K562 (cell line): ENCODE data around the gene GJC2. TPM values are rescaled to one million over a fixed set of nuclear protein-coding genes. Genes with fewer than 3 reads are reported as not detected.

Experiments
- ASH1L ChIP-seq: fragments of 450-650 bp; IDR thresholded peaks from 2 replicates; pipeline ENCODE4 v1.6.1; 2018; ENCODE audit warnings: borderline replicate concordance, mild to moderate bottlenecking, low read depth; ENCODE audit not compliant: partially characterized antibody
- NELFE ChIP-seq: IDR thresholded peaks from 2 replicates; pipeline ENCODE4 v1.6.1; 2011; ENCODE audit warnings: mild to moderate bottlenecking; ENCODE audit not compliant: insufficient read depth, insufficient read length
- NR2C1 ChIP-seq, 2 experiments: fragments of 450-650 bp; IDR thresholded peaks; 2 replicates each; pipeline ENCODE4 v1.6.1; 2017; ENCODE audit warnings: mild to moderate bottlenecking in 2 of 2, antibody characterized with exemption in 1 of 2, inconsistent platforms in 1 of 2, missing compliant biosample characterization in 1 of 2, missing genetic modification characterization in 1 of 2
- PHF20 ChIP-seq: fragments of 450-650 bp; IDR thresholded peaks from 2 replicates; pipeline ENCODE4 v1.6.1; 2018; ENCODE audit not compliant: partially characterized antibody
- RBM34 ChIP-seq: fragments of 200-400 bp; formaldehyde crosslinking; IDR thresholded peaks from 2 replicates; pipeline ENCODE4 v1.6.1; 2018; ENCODE audit warnings: low read length, borderline replicate concordance; ENCODE audit not compliant: insufficient read depth
- SNIP1 ChIP-seq: fragments of 450-650 bp; IDR thresholded peaks from 2 replicates; pipeline ENCODE4 v1.7.1; 2017; ENCODE audit warnings: low read depth, mild to moderate bottlenecking
- WHSC1 ChIP-seq: IDR thresholded peaks from one replicate; pipeline ENCODE4 v1.6.1; 2012; ENCODE audit warnings: low read length, control low read depth, inconsistent platforms
- ZBTB33 ChIP-seq: sonication (generic); formaldehyde crosslinking; IDR thresholded peaks from 2 replicates; pipeline ENCODE4 v1.8.1; 2023; ENCODE audit warnings: mild to moderate bottlenecking, missing genetic modification reagents
- ZNF232 ChIP-seq: sonication (generic); formaldehyde crosslinking; IDR thresholded peaks from 2 replicates; pipeline ENCODE4 v1.8.0; 2022; ENCODE audit warnings: mild to moderate bottlenecking, missing genetic modification reagents
- ZNF280A ChIP-seq: fragments of 450-650 bp; IDR thresholded peaks from 2 replicates; pipeline ENCODE4 v1.6.1; 2018; ENCODE audit warnings: mild to moderate bottlenecking, low read depth; ENCODE audit not compliant: partially characterized antibody
- ZNF398 ChIP-seq: fragments of 250-450 bp; sonication (Bioruptor Pico); IDR thresholded peaks from 2 replicates; pipeline ENCODE4 v1.8.0; 2021; ENCODE audit warnings: moderate library complexity, mild to moderate bottlenecking, inconsistent platforms
- ZNF668 ChIP-seq: fragments of 250-450 bp; sonication (Bioruptor Pico); IDR thresholded peaks from 2 replicates; pipeline ENCODE4 v1.8.0; 2022; ENCODE audit warnings: mild to moderate bottlenecking, inconsistent platforms
- polyA plus RNA-seq, 8 experiments: library from polyadenylated mRNA; depleted of rRNA in 4 of 8; stranded (reverse) in 5 of 8; unstranded in 3 of 8; fragments of >200 nt; fragmentation: Nextera tagmentation in 2 of 8; fragmentation: Illumina TruSeq in 1 of 8; extraction: Ambion mirVana in 2 of 8; extraction: Trizol in 1 of 8; gene quantifications; 2 replicates each; pipeline versions ENCODE4 v1.2.1 to v1.2.3, GENCODE V29; 2011 to 2014; ENCODE audit warnings: inconsistent platforms in 1 of 8, missing spikeins in 1 of 8
- total RNA-seq, 7 experiments: library from RNA; depleted of rRNA in 6 of 7; stranded (reverse); fragments of >200 nt in 6 of 7; fragmentation: Illumina TruSeq in 2 of 7; extraction: Trizol in 2 of 7; gene quantifications; 2 replicates each; pipeline versions ENCODE4 v1.2.1 to v1.2.3, GENCODE V29; 2011 to 2021; ENCODE audit warnings: low replicate concordance in 1 of 7
- TF ChIP-seq, protein P1 (sequence below), 2 experiments: IDR thresholded peaks; 2 replicates each; pipeline ENCODE4 v1.6.1; 2011; ENCODE audit warnings: borderline replicate concordance in 1 of 2, control low read depth in 1 of 2, low read depth in 1 of 2, low read length in 1 of 2, mild to moderate bottlenecking in 1 of 2, mixed read lengths in 1 of 2, moderate library complexity in 1 of 2; ENCODE audit not compliant: insufficient read depth in 1 of 2, insufficient read length in 1 of 2, poor library complexity in 1 of 2, severe bottlenecking in 1 of 2; ENCODE audit errors: extremely low read depth in 1 of 2
- TF ChIP-seq, protein P2 (sequence below): sonication (generic); formaldehyde crosslinking; IDR thresholded peaks from 2 replicates; pipeline ENCODE4 v1.8.0; 2022; ENCODE audit warnings: missing genetic modification reagents, mild to moderate bottlenecking, moderate library complexity, borderline replicate concordance
- TF ChIP-seq, protein P3 (sequence below): fragments of 450-650 bp; IDR thresholded peaks from 2 replicates; pipeline ENCODE4 v1.6.1; 2016; ENCODE audit warnings: low read depth, mild to moderate bottlenecking, moderate library complexity

Gene GJC2
- total and polyA plus RNA-seq, 9 of the 15 experiments (the other 6 are each of a cell fraction or from before 2014, with no cell fraction given), result 0.03 to 0.62 (median 0.11) TPM; not detected in 2

DNA sequence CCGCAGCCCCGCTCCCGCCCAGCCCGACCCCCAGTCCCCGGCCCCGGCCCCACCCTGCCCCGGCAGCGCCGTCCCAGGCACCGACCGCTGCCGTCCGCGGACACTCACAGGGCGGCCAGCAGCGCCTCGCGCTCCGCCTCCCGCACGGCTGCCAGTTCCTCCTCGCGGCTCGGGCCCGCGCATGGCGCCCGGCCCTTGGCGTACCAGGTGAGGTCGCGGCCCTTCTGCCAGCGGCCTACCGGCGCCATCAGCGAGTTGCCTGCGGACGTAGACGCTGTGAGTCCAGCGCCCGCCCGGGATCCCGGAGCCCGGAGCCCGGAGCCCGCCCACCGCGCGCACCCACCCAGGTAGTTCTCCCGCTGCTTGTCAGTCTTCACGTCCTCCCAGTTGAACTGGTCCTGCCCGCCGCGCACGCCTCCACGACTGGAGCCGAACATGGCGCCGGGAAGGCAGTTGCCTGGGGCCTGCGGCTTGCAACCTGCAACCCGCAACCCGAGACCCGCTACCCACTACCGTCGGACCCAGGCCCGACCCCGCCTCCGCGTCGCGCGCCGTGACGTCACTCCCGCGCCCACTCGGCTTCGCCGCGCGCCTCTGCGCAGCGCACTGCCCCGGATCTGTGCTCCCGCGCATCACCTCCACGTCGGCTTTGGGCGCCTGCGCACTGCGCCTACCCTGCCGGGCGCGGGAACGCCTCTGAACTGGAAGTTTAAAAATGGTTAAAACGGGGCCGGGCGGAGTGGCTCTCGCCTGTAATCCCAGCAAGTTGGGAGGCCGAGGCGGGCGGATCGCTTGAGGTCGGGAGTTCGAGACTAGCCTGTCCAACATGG is 46.7 kb upstream of the GJC2 start, which contains the start of gene C1orf35 (continued):
- no peak for TF ChIP-seq ZNF398 (CRISPR knock-in tag)
- TF ChIP-seq, protein P1, sequence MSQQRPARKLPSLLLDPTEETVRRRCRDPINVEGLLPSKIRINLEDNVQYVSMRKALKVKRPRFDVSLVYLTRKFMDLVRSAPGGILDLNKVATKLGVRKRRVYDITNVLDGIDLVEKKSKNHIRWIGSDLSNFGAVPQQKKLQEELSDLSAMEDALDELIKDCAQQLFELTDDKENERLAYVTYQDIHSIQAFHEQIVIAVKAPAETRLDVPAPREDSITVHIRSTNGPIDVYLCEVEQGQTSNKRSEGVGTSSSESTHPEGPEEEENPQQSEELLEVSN (IDR thresholded peaks at IDR 0.05; ENCODE audit: borderline replicate concordance in 1 of 2, extremely low read depth in 1 of 2, insufficient read depth in 1 of 2, insufficient read length in 1 of 2, low read depth in 1 of 2, low read length in 1 of 2, poor library complexity in 1 of 2, severe bottlenecking in 1 of 2), result peak; percentile 98 to 99
- no peak for TF ChIP-seq ASH1L
- TF ChIP-seq ZNF668 (CRISPR knock-in tag), result no peak
- peak; percentile 41; the same call in 1 of the 2 replicates for TF ChIP-seq ZNF232 (CRISPR knock-in tag)
- TF ChIP-seq ZBTB33 (CRISPR knock-in tag), result no peak
- no peak for TF ChIP-seq ZNF280A
- peak; percentile 96 for TF ChIP-seq PHF20
- 0 out of 2 replicates have a peak, but pooled peaks have one; percentile 76 for TF ChIP-seq RBM34
- TF ChIP-seq NR2C1 (IDR thresholded peaks at IDR 0.05), result peak; percentile 48
- TF ChIP-seq NR2C1 (tag; IDR thresholded peaks at IDR 0.05), result peak; percentile 52; the same call in 1 of the 2 replicates
- no peak for TF ChIP-seq NELFE
- TF ChIP-seq SNIP1, result no peak
- no peak for TF ChIP-seq WHSC1
- TF ChIP-seq, protein P2, sequence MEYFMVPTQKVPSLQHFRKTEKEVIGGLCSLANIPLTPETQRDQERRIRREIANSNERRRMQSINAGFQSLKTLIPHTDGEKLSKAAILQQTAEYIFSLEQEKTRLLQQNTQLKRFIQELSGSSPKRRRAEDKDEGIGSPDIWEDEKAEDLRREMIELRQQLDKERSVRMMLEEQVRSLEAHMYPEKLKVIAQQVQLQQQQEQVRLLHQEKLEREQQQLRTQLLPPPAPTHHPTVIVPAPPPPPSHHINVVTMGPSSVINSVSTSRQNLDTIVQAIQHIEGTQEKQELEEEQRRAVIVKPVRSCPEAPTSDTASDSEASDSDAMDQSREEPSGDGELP (CRISPR knock-in tag), result peak; percentile 75
- TF ChIP-seq, protein P3, sequence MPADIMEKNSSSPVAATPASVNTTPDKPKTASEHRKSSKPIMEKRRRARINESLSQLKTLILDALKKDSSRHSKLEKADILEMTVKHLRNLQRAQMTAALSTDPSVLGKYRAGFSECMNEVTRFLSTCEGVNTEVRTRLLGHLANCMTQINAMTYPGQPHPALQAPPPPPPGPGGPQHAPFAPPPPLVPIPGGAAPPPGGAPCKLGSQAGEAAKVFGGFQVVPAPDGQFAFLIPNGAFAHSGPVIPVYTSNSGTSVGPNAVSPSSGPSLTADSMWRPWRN, result no peak
